ENCODE data around the gene MUC20. TPM values are rescaled to one million over a fixed set of nuclear protein-coding genes. Genes with fewer than 3 reads are reported as not detected.
"Not testable (repeated sequence)": the region's sequence is repeated elsewhere in the genome, so short reads cannot be mapped to it uniquely, and the experiment has no call there.

Gene MUC20
- total RNA-seq: 28.7 TPM

DNA sequence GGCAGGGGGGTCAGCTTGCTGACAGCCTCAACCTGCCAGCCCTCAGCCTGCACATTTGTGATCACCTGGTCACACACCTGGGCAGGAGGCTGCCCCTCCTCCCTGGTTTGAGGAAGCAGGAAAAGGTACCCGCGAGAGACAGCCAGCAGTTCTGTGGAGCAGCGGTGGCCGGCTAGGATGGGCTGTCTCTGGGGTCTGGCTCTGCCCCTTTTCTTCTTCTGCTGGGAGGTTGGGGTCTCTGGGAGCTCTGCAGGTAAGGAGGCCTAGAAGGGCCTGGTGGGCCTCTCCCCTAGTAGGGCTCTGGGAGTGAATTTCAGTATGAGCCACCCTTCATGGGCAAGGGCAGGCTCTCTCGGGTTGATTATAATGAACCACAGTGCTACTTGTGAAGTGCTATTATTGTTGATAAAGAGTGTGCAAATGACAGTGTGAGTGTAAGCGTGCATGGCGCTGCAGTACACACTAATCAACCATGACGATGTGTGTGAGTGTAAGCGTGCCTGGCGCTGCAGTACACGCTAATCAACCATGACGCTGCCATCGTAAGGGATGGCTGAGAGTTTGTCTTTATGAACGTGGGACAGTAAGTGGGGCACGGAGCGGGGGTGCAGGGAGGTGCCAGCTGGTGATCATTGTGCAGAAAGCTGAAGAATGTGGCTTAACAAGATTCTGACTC is at the start of gene MUC20:
MUC20 (plus strand) TSS at position 148 of the 676 bp plus-strand sequence; CDS start at position 178, 30 bp downstream.
- intact Hi-C loops (cut with DNase I): not testable (repeated sequence)
- DNase-seq (ENCODE audit: low spot score) (peak; percentile 60), ATAC-seq (peak; percentile 4)

- ATAC-seq: peak; percentile 16
- intact Hi-C loops (cut with DNase I); DNase-seq (ENCODE audit: low spot score): not testable (repeated sequence)
Observed at GRCh38 chr3:195671283-195671682, 49.5 kb upstream of the MUC20 start.

- ATAC-seq; DNase-seq (ENCODE audit: low spot score); intact Hi-C loops (cut with DNase I): not testable (repeated sequence)
Observed at GRCh38 chr3:195673711-195674110, 47.1 kb upstream of the MUC20 start.

DNA sequence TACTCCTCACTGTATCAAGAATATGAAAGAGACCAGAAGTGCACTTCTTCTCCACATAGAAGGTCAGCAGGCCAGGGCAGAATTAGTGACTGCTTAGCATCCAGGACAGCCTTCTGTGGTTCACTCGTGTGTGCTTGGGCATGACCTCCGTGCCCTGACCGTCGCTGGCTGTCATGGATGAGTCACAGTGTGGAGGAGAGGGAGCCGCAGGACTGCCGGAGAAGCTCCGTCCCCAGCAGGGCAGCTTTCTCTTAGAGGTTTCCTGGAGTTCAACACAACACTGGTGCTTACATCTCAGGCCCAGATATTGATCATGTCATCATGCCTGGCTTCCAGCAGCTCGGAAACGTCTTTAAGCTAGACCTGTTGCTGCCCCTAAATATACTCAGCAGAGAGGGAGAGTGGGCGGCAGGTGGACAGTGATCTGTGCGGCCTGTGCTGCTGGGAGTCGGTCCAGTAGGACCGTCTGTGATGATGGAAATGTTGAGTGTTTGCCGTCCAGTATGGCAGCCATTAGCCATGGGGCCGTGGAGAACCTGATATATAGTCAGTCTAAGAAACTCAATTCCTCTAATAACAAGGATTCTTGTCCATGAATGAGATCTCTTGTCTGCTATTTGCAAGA is 42.3 kb upstream of the MUC20 start:
- DNase-seq (ENCODE audit: low spot score): peak; percentile 45
- intact Hi-C loops (cut with DNase I); ATAC-seq: not testable (repeated sequence)

DNA sequence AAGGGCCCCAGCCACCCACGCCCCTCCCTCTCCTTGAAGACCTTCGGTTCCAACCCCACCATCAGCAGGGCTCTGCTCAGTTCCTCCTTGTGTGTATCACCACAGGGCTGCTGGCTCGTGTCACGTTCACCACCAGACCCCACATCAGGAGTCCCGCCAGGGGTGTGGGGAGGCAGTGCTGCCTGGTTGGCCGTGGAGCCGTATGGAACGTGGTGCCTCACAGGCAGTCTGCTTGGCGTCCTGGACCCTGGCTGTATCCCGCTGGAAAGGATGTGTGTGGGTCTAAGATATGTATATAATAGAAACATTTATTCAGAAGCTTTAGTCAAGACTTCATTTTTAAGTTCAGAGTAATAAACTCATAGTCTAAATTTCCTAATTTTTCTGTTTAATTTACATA is 40.1 kb upstream of the MUC20 start:
- not testable (repeated sequence) for ATAC-seq

DNA sequence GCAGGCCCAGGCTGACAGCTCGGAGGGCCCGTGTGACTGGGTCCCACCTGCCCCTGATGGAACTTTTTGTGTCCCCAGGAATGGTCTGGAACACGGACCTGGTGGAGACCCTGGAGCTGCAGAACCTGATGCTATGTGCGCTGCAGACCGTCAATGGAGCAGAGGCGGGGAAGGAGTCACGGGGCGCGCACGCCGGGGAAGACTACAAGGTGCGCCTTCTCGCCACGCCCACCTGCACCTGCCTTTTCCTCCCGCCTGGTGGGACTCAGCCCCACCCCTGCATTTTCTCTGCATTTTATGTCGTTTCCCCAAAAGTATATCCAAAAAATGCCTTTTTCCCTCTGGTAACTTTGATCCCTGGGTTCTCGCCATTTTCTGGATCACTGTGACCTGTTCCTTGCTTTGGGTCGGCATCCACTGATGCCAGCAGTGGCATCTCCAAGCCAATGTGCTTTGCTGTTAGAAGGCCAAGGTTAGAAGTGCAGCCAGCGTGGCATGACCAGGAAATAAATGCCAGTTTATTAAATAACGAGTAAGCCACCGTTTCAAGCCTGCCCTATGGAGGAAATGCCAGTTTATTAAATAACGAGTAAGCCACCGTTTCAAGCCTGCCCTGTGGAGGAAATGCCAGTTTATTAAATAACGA is 39.2 kb upstream of the MUC20 start:
- ATAC-seq; DNase-seq (ENCODE audit: low spot score); intact Hi-C loops (cut with DNase I): not testable (repeated sequence)

More for the DNA sequence above, 40.1 kb upstream of the MUC20 start:
- intact Hi-C loops (cut with DNase I); DNase-seq (ENCODE audit: low spot score): not testable (repeated sequence)

DNA sequence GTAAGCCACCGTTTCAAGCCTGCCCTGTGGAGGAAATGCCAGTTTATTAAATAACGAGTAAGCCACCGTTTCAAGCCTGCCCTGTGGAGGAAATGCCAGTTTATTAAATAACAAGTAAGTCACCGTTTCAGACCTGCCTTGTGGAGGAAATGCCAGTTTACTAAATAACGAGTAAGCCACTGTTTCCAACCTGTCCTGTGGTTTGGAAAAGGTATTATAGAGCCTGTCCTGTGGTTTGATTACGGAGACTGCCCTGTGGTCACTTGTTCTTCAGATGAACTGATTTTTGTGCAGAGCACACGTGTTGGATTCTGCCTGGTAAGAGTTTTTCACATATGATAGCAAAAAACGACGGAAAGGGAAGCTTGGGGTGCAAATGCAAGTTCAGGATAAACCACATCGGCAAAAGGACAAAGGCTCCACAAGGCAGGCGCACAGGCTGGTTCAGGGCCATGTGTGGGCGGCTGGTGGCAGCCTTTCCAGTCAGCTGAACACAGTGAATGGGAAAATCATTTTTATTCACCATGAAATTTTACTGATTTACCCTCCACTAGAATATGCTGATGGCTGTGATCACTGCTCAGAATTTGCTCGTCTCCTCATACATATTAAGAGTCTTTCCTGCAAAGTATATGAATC is 38.6 kb upstream of the MUC20 start:
- peak; percentile 35 for ATAC-seq
- DNase-seq (ENCODE audit: low spot score); intact Hi-C loops (cut with DNase I): not testable (repeated sequence)

- peak; percentile 58 for DNase-seq (ENCODE audit: low spot score)
- intact Hi-C loops (cut with DNase I): not testable (repeated sequence)
- ATAC-seq: peak; percentile 31
Observed at GRCh38 chr3:195683722-195684526, 36.9 kb upstream of the MUC20 start.

- intact Hi-C loops (cut with DNase I); ATAC-seq: not testable (repeated sequence)
- peak; percentile 13 for DNase-seq (ENCODE audit: low spot score)
Observed at GRCh38 chr3:195684527-195685257, 36.1 kb upstream of the MUC20 start.

DNA sequence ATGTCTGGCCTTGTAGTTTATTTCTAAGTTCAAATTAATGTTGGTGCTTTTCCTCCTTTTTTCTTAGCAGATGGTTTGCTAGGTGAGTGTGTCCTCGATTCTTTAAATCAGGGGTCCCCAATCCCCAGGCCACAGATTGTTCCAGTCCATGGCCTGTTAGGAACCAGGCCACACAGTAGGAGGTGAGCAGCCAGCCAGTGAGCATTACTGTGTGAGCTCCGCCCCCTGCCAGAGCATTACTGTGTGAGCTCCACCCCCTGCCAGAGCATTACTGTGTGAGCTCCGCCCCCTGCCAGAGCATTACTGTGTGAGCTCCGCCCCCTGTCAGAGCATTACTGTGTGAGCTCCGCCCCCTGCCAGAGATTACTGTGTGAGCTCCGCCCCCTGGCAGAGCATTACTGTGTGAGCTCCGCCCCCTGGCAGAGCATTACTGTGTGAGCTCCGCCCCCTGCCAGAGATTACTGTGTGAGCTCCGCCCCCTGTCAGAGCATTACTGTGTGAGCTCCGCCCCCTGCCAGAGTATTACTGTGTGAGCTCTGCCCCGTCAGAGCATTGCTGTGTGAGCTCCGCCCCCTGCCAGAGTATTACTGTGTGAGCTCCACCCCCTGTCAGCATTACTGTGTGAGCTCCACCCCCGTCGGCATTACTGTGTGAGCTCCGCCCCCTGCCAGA is 34.1 kb upstream of the MUC20 start:
- intact Hi-C loops (cut with DNase I); ATAC-seq: not testable (repeated sequence)
- peak; percentile 45 for DNase-seq (ENCODE audit: low spot score)

DNA sequence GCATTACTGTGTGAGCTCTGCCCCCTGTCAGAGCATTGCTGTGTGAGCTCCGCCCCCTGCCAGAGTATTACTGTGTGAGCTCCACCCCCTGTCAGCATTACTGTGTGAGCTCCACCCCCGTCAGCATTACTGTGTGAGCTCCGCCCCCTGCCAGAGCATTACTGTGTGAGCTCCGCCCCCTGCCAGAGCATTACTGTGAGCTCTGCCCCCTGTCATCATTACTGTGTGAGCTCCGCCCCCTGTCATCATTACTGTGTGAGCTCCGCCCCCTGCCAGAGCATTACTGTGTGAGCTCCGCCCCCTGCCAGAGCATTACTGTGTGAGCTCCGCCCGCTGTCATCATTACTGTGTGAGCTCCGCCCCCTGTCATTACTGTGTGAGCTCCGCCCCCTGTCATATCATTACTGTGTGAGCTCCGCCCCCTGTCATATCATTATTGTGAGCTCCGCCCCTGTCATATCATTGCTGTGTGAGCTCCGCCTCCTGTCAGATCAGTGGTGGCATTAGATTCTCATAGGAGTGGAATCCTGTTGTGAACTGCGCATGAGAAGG is 33.5 kb upstream of the MUC20 start:
- intact Hi-C loops (cut with DNase I); ATAC-seq: not testable (repeated sequence)
- DNase-seq (ENCODE audit: low spot score): peak; percentile 59

GRCh38 chr3:195688471-195689183 is 32.2 kb upstream of the MUC20 start:
- intact Hi-C loops (cut with DNase I): not testable (repeated sequence)
- peak; percentile 27 for DNase-seq (ENCODE audit: low spot score)
- peak; percentile 62 for ATAC-seq

DNA sequence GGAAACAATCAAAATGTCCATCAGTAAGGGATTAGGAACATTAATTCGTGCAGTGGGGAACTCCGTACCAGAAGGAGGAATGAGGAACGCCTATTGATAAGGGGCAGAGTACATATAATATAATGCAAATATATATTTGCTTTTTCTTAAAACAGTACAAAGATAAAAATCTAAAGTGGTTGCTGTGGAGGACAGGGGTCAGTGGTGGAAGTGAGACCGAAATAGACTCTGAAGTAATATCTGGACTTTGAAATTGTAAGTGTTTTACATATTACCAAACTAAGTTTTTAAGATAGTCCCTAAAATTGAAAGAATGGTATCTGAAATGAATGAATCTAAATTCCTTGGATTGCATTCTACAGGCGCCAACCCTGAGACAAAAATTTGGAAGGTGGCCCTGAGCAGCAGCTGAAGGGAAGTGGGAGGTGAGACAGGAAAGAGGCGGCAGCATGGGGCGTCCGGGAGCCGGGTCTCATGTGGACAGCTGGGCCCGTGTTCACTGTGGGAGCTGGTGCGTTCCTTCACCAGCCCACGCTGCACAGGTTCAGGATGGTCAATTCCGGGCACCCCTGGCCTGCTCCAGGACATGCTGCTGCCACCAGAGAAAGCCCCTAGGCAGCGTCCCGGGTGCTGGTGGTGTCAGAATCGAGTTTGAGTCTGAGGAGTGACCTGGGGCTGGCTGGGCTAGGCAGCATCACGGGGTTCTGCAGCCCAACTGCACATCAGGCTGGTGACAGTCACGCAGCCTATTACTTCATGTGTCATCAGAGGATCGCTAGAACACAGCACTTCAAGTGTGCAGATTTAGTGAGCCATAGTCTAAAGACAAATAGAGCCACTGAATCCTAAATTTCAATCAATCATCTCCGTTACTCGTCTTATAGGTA is 31.4 kb upstream of the MUC20 start:
- DNase-seq (ENCODE audit: low spot score) (peak; percentile 63), ATAC-seq (peak; percentile 21)

DNA sequence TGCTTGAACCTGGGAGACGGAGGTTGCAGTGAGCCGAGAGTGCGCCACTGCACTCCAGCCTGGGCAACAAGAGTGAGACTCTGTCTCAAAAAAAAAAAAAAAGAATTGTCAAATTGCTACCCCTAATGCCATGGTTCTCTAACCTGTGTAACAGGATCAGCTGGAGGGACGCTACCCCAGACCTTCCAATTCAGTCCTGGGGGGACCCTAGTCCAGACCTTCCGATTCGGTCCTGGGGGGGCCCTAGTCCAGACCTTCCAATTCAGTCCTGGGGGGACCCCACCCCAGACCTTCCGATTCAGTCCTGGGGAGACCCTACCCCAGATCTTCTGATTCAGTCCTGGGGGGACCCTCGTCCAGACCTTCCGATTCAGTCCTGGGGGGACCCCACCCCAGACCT is 29.8 kb upstream of the MUC20 start:
- ATAC-seq (no peak), DNase-seq (ENCODE audit: low spot score) (peak; percentile 50)
- intact Hi-C loops (cut with DNase I): no loop called here

More for the DNA sequence above, 31.4 kb upstream of the MUC20 start:
- intact Hi-C loops (cut with DNase I): not testable (repeated sequence)

DNA sequence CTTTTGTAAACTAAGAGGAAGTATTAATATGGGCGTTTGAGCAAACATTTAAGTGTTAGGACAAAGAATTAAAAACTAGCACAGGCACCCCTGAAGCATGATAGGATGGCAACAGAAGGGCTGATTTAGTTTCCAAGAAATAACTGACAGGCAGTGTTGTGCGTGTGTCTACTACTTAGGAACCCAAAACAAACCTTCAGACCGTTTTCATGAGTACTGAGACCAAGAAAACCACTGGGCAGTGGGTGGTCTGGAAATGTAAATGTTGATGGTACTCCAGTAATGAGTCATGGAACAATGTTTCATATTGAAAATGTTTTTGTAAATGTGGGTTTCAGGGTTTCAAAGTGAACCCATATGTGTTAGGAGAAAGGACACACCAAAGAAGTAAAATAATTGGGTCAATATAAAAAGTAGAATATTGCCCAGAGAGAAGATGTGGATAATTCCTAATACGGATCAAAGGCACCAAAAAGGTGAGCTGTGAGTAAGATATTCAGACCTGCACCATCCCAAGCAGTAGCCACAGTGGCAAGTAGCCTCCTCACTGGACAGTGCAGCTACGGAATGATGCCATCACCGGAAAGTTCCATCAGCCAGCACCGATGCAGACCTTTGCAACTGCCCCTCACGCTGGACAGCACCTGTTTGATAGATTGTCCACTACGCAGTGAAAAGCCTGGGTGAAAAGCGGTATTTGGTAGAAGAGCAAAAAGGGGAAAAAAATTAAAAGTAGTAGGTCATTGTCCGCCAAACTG is 29.0 kb upstream of the MUC20 start:
- intact Hi-C loops (cut with DNase I); ATAC-seq: not testable (repeated sequence)
- DNase-seq (ENCODE audit: low spot score): peak; percentile 53

Measured in sciatic nerve (tissue), 2 donors.